Ovary (tissue), 3 donors: ENCODE data around the gene ALKBH3.

Experiments used
- CTCF ChIP-seq, 3 donors: fragments of 450-650 bp in 2 of 3; fragments of 200-600 bp in 1 of 3; IDR thresholded peaks; one replicate each; pipeline versions ENCODE4 v1.5.1 to v1.8.0; 2016 to 2022; ENCODE audit warnings: antibody characterized with exemption in 3 of 3, mild to moderate bottlenecking in 1 of 3
- EP300 ChIP-seq: sonication (generic); formaldehyde crosslinking; IDR thresholded peaks from one replicate; pipeline ENCODE4 v1.6.1; 2017; ENCODE audit warnings: antibody characterized with exemption
- POLR2A ChIP-seq: fragments of 450-650 bp; IDR thresholded peaks from one replicate; pipeline ENCODE4 v1.6.1; 2017; ENCODE audit warnings: antibody characterized with exemption, mild to moderate bottlenecking, moderate library complexity
- donor health status: DM: no; HTN: no; CAD: no.

DNA sequence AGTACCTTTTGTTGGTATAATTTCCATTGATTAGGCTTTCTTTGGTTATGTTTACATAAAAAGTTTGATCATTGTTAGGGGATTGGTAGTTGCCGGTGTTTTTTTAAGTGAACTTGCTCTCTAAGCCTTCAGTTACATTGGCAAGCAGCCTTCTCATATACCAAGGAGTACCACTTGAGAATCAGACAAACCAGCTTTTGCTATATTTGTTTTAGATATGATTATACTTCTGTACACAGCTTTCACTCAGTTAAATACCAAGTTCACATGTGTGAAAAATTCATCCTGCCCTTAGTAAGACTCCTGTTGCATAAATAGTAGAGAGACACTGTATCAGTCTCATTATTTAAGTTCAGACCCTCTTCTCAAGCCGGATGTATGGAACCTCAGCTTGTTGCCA lies 22.4 kb downstream of the ALKBH3 start:
- no peak for TF ChIP-seq POLR2A
- TF ChIP-seq CTCF (IDR thresholded peaks at IDR 0.05), result no peak
- no peak for TF ChIP-seq EP300
